Hepatocyte (in vitro differentiated cells): Measurements from ENCODE around the gene DENND5B.

Source experiments
- EZH2 ChIP-seq: fragments of 200-600 bp; sonication (generic); IDR thresholded peaks from 2 replicates; pipeline ENCODE4 v1.6.1; 2016; ENCODE audit warnings: antibody characterized with exemption, mild to moderate bottlenecking, borderline replicate concordance
- EZH2phosphoT487 ChIP-seq: fragments of 200-600 bp; sonication (generic); IDR thresholded peaks from one replicate; pipeline ENCODE4 v1.6.1; 2018; ENCODE audit warnings: antibody characterized with exemption, mild to moderate bottlenecking, low read depth, moderate library complexity; ENCODE audit not compliant: unreplicated experiment, severe bottlenecking

- TF ChIP-seq EZH2 (no peak), EZH2phosphoT487 (no peak)
Observed at GRCh38 chr12:31557707-31558106, 33.2 kb downstream of the DENND5B start.
